Esophagus (tissue), 2 donors: ENCODE results near the gene GLUD1. TPM values are rescaled to one million over a fixed set of nuclear protein-coding genes. Genes with fewer than 3 reads are reported as not detected.
A peak's percentile ranks its signal among the peaks of the same experiment; 100 is the strongest.
"Not testable (repeated sequence)": the region's sequence is repeated elsewhere in the genome, so short reads cannot be mapped to it uniquely, and the experiment has no call there.

Experiments used
- H3K27ac ChIP-seq, 2 donors: one replicate each; pipeline ENCODE4 v1.5.1; 2013; ENCODE audit warnings: low read depth in 2 of 2, mild to moderate bottlenecking in 2 of 2, inconsistent platforms in 1 of 2, low read length in 1 of 2, moderate library complexity in 1 of 2
- H3K27me3 ChIP-seq, 2 donors: one replicate each; pipeline ENCODE4 v1.6.1; 2013; ENCODE audit warnings: low read length in 2 of 2, control low read depth in 1 of 2, mild to moderate bottlenecking in 1 of 2; ENCODE audit not compliant: insufficient read depth in 2 of 2, control insufficient read depth in 1 of 2
- H3K36me3 ChIP-seq, 2 donors: one replicate each; pipeline ENCODE4 v1.6.1; 2013; ENCODE audit warnings: low read length in 1 of 2; ENCODE audit not compliant: control insufficient read depth in 2 of 2, insufficient read depth in 2 of 2
- H3K4me1 ChIP-seq, 2 donors: one replicate each; pipeline ENCODE4 v1.6.1; 2013; ENCODE audit warnings: low read length in 1 of 2; ENCODE audit not compliant: control insufficient read depth in 2 of 2, insufficient read depth in 2 of 2
- H3K4me3 ChIP-seq, 2 donors: one replicate each; pipeline ENCODE4 v1.5.1; 2013; ENCODE audit warnings: low read length in 2 of 2, mild to moderate bottlenecking in 2 of 2, low read depth in 1 of 2, moderate library complexity in 1 of 2
- H3K9me3 ChIP-seq, 2 donors: one replicate each; pipeline ENCODE4 v1.6.1; 2013; ENCODE audit warnings: mild to moderate bottlenecking in 2 of 2, low read depth in 1 of 2, low read length in 1 of 2, moderate library complexity in 1 of 2; ENCODE audit not compliant: control insufficient read depth in 2 of 2, insufficient read depth in 1 of 2
- WGBS, 2 donors: extraction: QIAGEN DNeasy Blood & Tissue Kit; methylation state at CpG; one replicate each; pipeline ENCODE4 v1.1.7; 2013; 5-methylcytosine and 5-hydroxymethylcytosine counted together
- polyA plus RNA-seq, 2 donors: library from polyadenylated mRNA; stranded (reverse); fragments of 200-250 nt; gene quantifications; one replicate each; pipeline ENCODE4 v1.2.3, GENCODE V29; 2013
- donor health status: healthy with polysubstance abuse.
- donor health status: Bipolar disorder and iron deficiency.

The GLUD1 gene
- 10 to 100 TPM; 57.0 to 68.8 TPM for polyA plus RNA-seq

DNA sequence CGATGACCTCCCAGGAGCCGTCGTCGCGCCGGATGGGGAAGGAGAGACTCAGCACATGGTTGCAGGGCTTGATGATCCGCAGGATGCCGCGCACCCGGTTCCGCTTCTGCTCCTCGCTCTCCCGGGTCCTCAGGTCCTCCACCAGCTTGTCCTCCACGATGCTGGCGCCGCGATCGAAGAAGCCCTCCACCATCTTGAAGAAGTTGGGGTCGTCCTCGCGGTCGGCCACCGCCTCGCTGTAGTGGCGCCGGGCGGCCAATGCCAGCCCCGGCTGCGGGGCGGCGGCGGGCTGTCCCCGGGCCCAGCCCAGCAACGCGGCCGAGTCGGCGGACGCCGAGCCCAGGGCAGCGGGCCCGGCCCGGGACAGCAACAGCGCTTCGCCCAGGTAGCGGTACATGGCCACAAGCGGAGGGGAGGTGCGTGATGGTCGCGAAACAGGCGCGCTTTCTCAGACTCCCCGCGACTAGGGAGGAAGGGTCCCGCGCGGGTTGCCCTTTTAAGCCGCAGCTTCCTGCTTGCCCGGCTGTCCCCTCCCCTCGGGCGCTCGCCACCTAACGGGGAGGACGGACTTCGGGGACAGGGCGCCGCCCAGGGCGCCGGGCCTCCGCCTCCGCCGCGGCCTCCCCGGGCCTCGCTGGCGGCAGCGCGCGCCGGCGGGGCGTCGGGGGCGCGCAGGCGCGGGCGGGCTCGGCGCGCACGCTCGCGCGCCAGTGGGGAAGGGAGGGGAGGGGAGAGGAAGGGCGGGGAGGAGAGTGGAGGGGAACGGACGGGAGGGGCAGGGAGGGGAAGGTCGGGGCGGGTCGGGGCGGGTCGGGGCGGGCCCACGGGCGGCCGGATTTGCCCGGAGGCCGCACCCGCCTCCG lies at the start of gene GLUD1, which contains the start of gene SHLD2:
GLUD1 (minus strand) TSS at position 471 of the 863 bp plus-strand sequence; CDS start at position 397, 74 bp downstream.
SHLD2 (plus strand) TSS at position 834 of the 863 bp plus-strand sequence. CDS start 56,149 bp downstream, outside the sequence.
- peak within 1 kb of the TSS; percentile 99 to 100 for H3K27ac ChIP-seq
- 0 to 1% methylated on average over 71 to 111 of the region's 111 CpGs for WGBS, 2 donors
- peaks cover 0 to 3% of the 10 kb centered on the region in 2 donors for H3K36me3 ChIP-seq
- no peaks in the 10 kb centered on the region for H3K4me1 ChIP-seq
- peak within 1 kb of the TSS; percentile 68 to 97 for H3K4me3 ChIP-seq
- no peaks in the 10 kb centered on the region for H3K27me3 ChIP-seq
- no peaks in the 10 kb centered on the region for H3K9me3 ChIP-seq

DNA sequence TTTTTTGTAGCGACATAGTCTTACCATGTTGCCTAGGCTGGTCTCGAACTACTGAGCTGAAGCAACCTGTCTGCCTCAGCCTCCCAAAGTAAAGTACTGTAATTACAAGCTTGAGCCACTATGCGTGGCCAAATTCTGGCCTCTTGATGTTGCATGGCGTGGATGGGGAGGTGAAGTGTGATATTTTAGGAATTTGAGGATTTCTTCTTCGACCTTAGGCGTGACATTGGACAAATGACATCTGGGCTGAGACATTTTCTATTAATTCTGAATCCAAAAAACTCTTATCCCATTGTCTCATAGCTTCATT lies 48.4 kb upstream of the GLUD1 start:
- not testable (repeated sequence) for H3K36me3 ChIP-seq, H3K27me3 ChIP-seq, H3K9me3 ChIP-seq, H3K4me3 ChIP-seq, H3K4me1 ChIP-seq, H3K27ac ChIP-seq
- 75 to 86% methylated on average over 6 of the region's 6 CpGs for WGBS, 2 donors

DNA sequence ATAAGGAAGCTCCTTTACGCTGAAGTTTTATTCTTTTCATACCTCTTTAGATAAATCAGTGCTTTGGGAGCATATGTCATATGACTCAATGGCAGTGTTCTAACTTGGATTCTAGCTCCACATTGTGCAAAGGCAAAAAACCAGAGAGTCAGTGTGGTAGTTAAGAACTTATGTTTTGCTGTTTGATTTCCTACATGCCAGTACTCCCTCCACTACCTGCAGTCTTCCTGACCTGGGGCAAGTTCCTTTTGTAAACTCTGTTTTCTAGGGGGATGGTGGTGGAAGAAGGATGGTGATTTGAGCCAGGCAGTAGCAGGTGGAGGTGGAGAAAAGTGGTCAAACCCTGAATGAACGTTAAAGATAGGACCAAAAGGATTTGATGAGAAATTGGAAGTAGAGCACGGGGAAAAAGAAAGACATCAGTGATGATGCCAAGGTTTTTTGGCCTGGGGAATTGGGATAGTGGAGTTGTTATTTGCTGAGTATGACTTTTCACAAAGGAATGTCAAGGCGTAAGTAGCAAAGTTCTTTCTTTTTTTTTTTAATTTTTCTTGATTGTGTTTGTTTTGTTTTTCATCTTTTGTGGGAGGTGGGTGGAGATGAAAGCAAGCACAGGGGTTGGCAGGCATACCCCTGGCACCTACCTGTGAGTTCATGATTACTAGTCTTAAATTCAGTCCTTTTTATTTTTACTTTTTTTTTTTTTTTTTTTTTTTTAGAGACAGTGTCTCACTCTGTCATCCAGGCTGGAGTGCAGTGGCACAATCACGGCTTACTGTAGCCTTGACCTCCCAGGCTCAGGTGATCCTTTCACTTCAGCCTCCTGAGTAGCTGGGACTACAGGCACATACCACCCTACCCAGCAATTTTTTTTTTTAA lies 47.8 kb upstream of the GLUD1 start:
- not testable (repeated sequence) for H3K27me3 ChIP-seq, H3K4me3 ChIP-seq, H3K36me3 ChIP-seq, H3K4me1 ChIP-seq, H3K9me3 ChIP-seq, H3K27ac ChIP-seq
- 41 to 57% methylated on average over 4 to 5 of the region's 5 CpGs for WGBS, 2 donors

DNA sequence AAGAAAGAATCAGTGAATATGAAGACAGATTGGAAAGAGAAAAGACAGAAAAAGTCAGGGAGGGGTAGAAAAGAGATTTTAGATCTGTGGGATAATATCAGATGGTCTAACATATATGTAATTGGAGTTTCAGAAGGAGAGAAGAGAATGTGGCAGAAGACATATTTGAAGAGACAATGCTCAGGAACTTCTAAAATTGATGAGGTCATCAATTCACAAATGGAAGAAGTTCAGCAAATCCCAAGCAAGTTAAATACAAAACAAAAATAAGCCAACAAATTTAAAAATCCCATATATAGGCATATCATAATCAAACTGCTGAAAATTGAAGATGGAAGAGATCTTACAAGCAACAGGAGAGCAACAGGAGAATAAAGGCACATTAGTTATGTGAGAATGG lies 42.8 kb upstream of the GLUD1 start:
- H3K36me3 ChIP-seq, H3K4me1 ChIP-seq, H3K4me3 ChIP-seq, H3K9me3 ChIP-seq, H3K27me3 ChIP-seq, H3K27ac ChIP-seq: not testable (repeated sequence)

DNA sequence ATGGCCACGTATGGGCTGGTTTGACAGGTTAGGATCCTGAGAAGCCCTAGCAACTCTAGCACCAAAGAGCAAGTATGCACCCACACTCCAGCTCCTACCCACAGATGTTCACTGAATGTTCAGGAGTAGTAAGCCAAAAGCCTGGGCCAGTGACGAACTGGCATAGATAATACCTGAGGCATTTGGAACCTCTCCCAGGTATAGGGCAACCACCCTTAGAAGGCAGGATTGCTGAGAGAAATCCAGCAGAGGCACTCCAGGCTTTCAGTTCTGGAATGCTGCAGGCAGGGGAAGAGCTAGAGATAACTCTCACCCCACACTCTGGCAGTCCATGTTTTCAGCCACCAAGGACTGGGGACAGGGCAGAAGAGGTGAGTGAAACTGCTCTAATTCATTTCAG lies 39.8 kb upstream of the GLUD1 start:
- not testable (repeated sequence) for H3K36me3 ChIP-seq, H3K4me1 ChIP-seq, H3K4me3 ChIP-seq, H3K27ac ChIP-seq, H3K9me3 ChIP-seq, H3K27me3 ChIP-seq
- WGBS, 2 donors, result 57 to 69% methylated on average over 2 of the region's 2 CpGs

DNA sequence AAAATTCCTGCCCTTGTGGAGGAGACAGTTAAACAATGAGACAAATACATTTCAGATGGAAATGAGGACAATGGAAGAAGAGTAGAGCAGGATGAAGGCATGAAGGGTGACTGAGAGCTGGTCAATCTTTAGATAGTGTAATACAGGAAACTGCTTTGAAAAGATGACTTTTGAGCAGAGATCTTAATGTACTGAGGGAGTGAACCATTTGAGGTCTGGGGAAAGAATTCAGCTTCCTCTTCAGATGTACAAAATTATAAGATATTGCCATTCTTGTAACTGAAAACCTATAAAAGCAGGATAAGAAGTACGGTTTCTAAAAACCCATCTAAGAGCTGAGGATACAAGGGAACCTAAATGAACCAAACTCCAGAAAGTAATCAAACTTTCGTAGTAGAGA lies 39.3 kb upstream of the GLUD1 start:
- H3K4me3 ChIP-seq, H3K9me3 ChIP-seq, H3K36me3 ChIP-seq, H3K4me1 ChIP-seq, H3K27ac ChIP-seq, H3K27me3 ChIP-seq: not testable (repeated sequence)
- WGBS, 2 donors, result 78 to 92% methylated on average over 2 of the region's 2 CpGs

DNA sequence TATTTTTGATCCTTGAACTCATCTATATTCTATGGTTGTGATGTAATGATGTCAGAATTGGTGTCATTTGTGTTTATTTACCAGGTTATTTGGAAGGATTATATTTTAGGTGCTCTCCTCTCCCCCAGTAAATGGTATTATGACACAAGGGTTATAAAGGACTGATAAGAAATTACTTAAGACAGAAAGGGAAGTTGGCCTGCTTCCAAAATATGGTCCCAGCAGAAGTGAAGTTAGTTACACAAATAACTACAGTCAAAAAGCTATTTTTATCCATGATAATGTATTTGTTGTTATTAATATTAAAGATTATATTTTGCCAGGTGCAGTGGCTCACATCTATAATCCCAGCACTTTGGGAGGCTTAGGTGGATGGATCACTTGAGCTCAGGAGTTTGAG lies 37.5 kb upstream of the GLUD1 start:
- not testable (repeated sequence) for H3K36me3 ChIP-seq, H3K9me3 ChIP-seq, H3K27ac ChIP-seq, H3K4me3 ChIP-seq, H3K4me1 ChIP-seq, H3K27me3 ChIP-seq

DNA sequence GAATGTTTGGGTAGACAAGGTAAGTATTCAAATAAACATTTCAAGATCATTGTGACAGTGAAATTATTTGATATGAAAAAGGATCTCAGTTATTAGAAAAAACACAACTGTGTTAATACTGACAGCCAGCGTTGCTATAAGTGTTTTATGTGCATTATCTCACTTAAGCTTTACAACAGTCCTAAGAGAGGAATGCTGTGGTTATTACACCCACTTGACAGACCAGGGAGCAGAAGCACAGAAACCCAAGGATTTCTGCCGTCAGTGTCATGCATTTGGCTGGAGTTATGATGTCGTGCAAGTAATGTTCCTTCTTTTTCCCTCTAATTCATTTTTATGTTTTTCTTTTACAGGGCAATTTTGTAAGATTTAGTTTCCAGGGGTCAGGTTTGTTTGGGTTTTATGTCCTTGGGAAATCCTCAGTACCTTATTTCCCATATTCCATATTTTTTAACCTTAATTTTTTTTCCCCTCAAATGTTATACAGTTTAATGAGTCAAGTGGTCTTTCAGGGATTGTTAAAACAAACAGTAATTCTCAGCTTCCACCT lies 33.0 kb upstream of the GLUD1 start:
- H3K27ac ChIP-seq, H3K27me3 ChIP-seq, H3K4me1 ChIP-seq, H3K36me3 ChIP-seq, H3K9me3 ChIP-seq, H3K4me3 ChIP-seq: not testable (repeated sequence)
- 80 to 90% methylated on average over 2 to 3 of the region's 3 CpGs for WGBS, 2 donors

DNA sequence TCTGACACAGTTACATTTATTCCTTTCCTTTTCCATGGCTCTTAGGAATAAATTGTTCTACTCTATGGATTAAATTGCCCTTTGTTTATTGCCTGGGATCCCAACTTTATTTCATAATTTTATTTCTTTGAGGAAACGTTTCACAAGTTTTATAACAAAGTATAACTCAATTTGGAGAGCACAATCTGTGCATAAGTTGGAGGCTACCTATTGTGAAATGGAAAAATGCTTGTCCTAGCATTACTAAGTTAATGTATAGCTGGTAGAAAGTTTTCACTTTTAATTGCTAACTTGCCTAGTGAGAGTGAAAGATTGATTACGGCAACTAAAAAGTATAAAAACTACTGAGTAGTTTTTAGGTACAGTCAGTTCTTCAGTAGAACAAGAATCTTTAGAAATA lies 32.4 kb upstream of the GLUD1 start:
- not testable (repeated sequence) for H3K27ac ChIP-seq, H3K27me3 ChIP-seq, H3K36me3 ChIP-seq, H3K9me3 ChIP-seq, H3K4me1 ChIP-seq, H3K4me3 ChIP-seq
- 100% methylated on average over 1 of the region's 2 CpGs for WGBS, 2 donors
